ENCODE measurements around the gene PSAP. TPM values are rescaled to one million over a fixed set of nuclear protein-coding genes. Genes with fewer than 3 reads are reported as not detected.

PSAP gene
- total and polyA plus RNA-seq, 2 experiments from 2014 or later = 151 to 391 TPM

GRCh38 chr10:71844695-71845094, 6.4 kb downstream of the PSAP start:
- peaks cover 44% of the 10 kb centered on the region for H3K4me1 Mint-ChIP-seq

More at GRCh38 chr10:71844695-71845094, 6.4 kb downstream of the PSAP start:
- Histone ChIP-seq H3K4me3 (no peak overlapping the region), H3F3A (replicated peaks; ENCODE audit: low read depth) (no peaks in the 10 kb centered on the region; the same call in 1 of the 2 replicates), H4K20me1 (replicated peaks; ENCODE audit: insufficient read depth) (peaks cover 75% of the 10 kb centered on the region), H3K79me2 (replicated peaks; ENCODE audit: insufficient read depth) (peaks cover 96% of the 10 kb centered on the region), H3K4me1 (ENCODE audit: insufficient read depth) (peaks cover 39% of the 10 kb centered on the region), H2AFZ (no peak overlapping the region), H3K9me2 (ENCODE audit: insufficient read depth) (no peaks in the 10 kb centered on the region), H3K4me2 (no peak overlapping the region), H3K27me3 (ENCODE audit: insufficient read depth) (no peaks in the 10 kb centered on the region), H3K36me3 (ENCODE audit: insufficient read depth) (no peaks in the 10 kb centered on the region), H3K27ac (ENCODE audit: low read depth) (no peak overlapping the region)
- H3K36me3 Mint-ChIP-seq (ENCODE audit: low read depth) = no peaks in the 10 kb centered on the region
- no peaks in the 10 kb centered on the region for H3K9me3 Mint-ChIP-seq
- no peak overlapping the region for H3K4me3 Mint-ChIP-seq
- DNase-seq (ENCODE audit: low spot score) (no peak), ATAC-seq (no peak)
- H3K27me3 Mint-ChIP-seq (ENCODE audit: insufficient read depth, low read depth, poor library complexity) = peaks cover 3% of the 10 kb centered on the region
- H3K27ac Mint-ChIP-seq = no peak overlapping the region
- TF ChIP-seq ETS1 (IDR thresholded peaks at IDR 0.05) = no peak
- TF ChIP-seq POLR2AphosphoS5 (IDR thresholded peaks at IDR 0.05; ENCODE audit: low read depth) = no peak
- TF ChIP-seq EZH2phosphoT487 (IDR thresholded peaks at IDR 0.05; ENCODE audit: unreplicated experiment) = no peak
- TF ChIP-seq REST (IDR thresholded peaks at IDR 0.05; ENCODE audit: unreplicated experiment) = no peak
- TF ChIP-seq ZNF114 (CRISPR knock-in tag; IDR thresholded peaks at IDR 0.05) = no peak
- no peak for TF ChIP-seq CTCF (conservative IDR thresholded peaks at IDR 0.05; ENCODE audit: low read depth in 2 of 2)
- TF ChIP-seq ZNF462 (CRISPR knock-in tag; IDR thresholded peaks at IDR 0.05) = no peak
- TF ChIP-seq CREB1 (CRISPR knock-in tag; IDR thresholded peaks at IDR 0.05; ENCODE audit: low read depth) = no peak
- no peak for TF ChIP-seq NANOG (IDR thresholded peaks at IDR 0.05; ENCODE audit: borderline replicate concordance)
- TF ChIP-seq ZNF331 (CRISPR knock-in tag; IDR thresholded peaks at IDR 0.05; ENCODE audit: low read depth) = no peak
- TF ChIP-seq EZH2 (IDR thresholded peaks at IDR 0.05; ENCODE audit: low read depth, unreplicated experiment) = no peak
- no peak for TF ChIP-seq STAT1 (IDR thresholded peaks at IDR 0.05; ENCODE audit: unreplicated experiment)
- no peak for TF ChIP-seq JUNB (IDR thresholded peaks at IDR 0.05; ENCODE audit: unreplicated experiment)
